Fibroblast of pulmonary artery (primary cell): ENCODE measurements around the gene CFTR.

Source experiments
- DNase-seq: peaks from one replicate; pipeline ENCODE4 v3.0.0-alpha.2; 2010; ENCODE audit warnings: low read depth
- H3K4me3 ChIP-seq: replicated peaks from 2 replicates; pipeline ENCODE4 v1.5.1; 2011; ENCODE audit warnings: low read depth, mild to moderate bottlenecking, control low read depth, low read length, moderate library complexity
- CTCF ChIP-seq: IDR thresholded peaks from 2 replicates; pipeline ENCODE4 v1.5.1; 2011; ENCODE audit warnings: mild to moderate bottlenecking, control low read depth, low read length, inconsistent platforms; ENCODE audit errors: missing control alignments

The CFTR gene

GRCh38 chr7:117531595-117532244 is 51.9 kb downstream of the CFTR start:
- H3K4me3 ChIP-seq = no peak overlapping the region
- DNase-seq = peak; percentile 2
- TF ChIP-seq CTCF = no peak

DNA sequence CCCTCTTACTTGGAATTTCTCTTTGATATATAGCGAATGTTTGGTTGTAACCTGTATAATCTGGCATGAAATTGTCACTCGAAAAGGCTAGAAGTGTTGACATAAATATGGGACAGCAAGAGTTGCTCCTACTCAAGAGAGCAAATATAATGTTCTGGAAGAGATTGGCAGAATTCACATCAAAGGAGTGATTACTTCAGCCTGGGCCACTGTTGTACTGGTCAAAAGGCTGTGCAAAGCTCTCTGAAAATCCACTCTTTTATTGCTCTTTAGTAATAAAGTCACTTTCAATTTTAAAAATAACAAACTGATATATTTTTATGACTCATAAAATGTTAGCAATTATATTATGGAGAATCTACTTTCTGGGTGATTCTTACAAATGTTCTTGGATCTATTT is 58.2 kb downstream of the CFTR start:
- H3K4me3 ChIP-seq = no peak overlapping the region
- no peak for TF ChIP-seq CTCF
- DNase-seq = no peak

DNA sequence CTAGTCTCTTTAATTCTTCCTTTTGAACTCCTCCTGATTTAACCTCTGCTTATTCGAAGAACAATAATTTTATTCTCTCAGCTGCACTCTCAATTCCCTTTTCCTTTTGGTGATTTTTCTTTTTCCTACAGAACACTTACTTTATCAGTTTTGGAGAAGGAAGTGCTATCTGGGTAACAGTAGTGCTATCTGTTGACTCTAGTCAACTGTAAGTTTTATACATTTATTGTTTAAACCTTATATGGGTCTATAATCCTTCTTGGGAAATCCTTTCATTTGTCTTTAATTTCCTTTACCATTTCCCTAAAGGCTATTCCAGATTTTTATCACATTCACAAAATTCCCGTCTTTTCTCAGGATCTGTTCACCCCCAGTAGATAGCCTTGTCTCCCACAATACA is 64.2 kb downstream of the CFTR start:
- H3K4me3 ChIP-seq = no peak overlapping the region
- TF ChIP-seq CTCF = no peak
- no peak for DNase-seq

GRCh38 chr7:117548035-117548434 is 68.2 kb downstream of the CFTR start:
- no peak for DNase-seq
- no peak overlapping the region for H3K4me3 ChIP-seq
- TF ChIP-seq CTCF = no peak

DNA sequence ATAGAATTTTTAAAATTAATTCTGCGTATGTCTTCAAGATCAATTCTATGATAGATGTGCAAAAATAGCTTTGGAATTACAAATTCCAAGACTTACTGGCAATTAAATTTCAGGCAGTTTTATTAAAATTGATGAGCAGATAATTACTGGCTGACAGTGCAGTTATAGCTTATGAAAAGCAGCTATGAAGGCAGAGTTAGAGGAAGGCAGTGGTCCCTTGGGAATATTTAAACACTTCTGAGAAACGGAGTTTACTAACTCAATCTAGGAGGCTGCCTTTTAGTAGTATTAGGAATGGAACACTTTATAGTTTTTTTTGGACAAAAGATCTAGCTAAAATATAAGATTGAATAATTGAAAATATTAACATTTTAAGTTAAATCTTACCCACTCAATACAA is 70.8 kb downstream of the CFTR start:
- DNase-seq = no peak
- H3K4me3 ChIP-seq = no peak overlapping the region
- TF ChIP-seq CTCF = no peak

DNA sequence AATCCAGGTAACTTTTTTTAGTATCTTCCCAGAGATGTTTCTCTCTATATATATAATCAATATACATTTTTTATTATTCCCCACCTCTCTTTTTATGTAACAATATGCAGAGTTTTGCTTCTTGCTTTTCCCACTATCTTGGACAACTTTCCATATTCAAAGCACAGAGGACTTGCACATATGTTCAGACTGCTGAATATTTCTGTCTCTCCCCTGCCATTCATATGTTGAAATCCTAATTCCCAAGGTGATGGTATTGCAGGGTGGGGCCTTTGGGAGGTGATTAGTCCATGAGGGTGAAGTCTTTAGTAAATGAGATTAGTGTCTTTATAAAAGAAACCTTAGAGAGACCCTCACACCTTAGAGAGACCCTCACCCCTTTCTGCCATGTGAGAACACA is 72.8 kb downstream of the CFTR start:
- TF ChIP-seq CTCF = no peak
- no peak for DNase-seq
- H3K4me3 ChIP-seq = no peak overlapping the region

GRCh38 chr7:117555260-117555659 is 75.4 kb downstream of the CFTR start:
- no peak for DNase-seq
- TF ChIP-seq CTCF = no peak
- H3K4me3 ChIP-seq = no peak overlapping the region
